GM04503 (cell line): Measurements from ENCODE around the gene CCNY.
"Not testable (repeated sequence)": the region's sequence is repeated elsewhere in the genome, so short reads cannot be mapped to it uniquely, and the experiment has no call there.

Source experiments
- DNase-seq: peaks from one replicate; pipeline ENCODE4 v3.0.0-alpha.2; 2012; ENCODE audit warnings: low read depth

CCNY gene

GRCh38 chr10:35354257-35354656, 17.9 kb downstream of the CCNY start:
- DNase-seq: not testable (repeated sequence)

DNA sequence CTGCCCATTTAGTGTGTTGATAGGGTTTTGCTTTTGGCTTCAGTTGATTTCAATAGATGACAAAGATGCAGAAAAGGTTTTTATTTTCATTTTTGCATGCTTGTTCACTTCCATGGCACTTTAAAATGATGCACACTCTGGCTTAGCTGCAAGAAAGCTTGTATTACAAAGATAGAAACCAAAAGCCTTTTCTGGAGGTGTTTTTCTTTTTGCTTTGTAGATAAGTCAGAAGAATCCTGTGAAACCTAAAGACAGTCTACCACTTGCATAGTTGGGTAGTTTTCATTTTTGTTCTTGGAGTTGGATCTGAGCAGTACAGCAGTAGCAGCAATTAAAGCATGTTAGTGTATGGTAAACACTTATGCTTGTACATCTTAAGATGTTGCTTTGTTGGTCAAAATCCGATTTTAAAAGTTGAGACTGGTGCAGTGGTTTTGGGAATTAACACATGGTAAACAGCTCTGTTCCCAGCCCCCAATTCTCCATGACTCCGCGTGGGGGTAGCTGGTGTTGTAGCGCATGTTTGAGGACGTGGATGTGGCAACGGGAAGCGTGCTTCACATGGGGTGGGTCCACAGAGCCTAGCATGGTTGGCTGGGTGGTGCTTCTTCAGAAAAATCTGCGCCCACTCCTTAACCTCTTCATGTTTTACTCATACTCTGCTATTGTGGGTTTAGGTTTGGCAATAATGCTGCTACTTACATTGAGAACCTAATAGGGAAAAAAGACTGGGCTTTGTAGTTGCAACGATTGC, 19.8 kb downstream of the CCNY start:
- no peak for DNase-seq

- DNase-seq: no peak
These were observed 20.4 kb downstream of the CCNY start for GRCh38 chr10:35356725-35357092.

GRCh38 chr10:35359056-35359455, 22.7 kb downstream of the CCNY start:
- no peak for DNase-seq

- no peak for DNase-seq
These were observed 23.6 kb downstream of the CCNY start for GRCh38 chr10:35359873-35360272.

GRCh38 chr10:35362701-35363350, 26.5 kb downstream of the CCNY start:
- no peak for DNase-seq

DNA sequence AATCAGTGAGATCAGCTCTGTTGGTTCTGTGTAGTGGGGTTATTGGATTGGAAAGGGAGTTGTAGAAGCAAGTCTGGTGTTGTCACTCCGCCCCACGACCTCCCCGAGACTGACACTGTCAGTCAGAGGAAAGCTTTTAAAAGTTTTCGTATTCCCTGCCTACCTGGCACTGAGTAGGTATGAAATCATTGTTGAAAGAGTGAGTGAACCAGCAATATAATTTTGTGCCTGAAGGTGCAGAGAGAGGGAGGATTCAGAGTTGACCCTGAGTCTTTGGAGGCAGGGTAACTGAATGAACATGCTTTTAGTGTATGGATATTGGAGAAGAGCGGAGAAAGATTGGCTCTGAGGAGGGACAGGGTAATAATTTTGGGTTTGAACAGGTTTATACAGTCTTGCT, 27.3 kb downstream of the CCNY start:
- no peak for DNase-seq

GRCh38 chr10:35364808-35365207, 28.5 kb downstream of the CCNY start:
- DNase-seq: no peak

GRCh38 chr10:35365994-35366393, 29.7 kb downstream of the CCNY start:
- DNase-seq: no peak

DNA sequence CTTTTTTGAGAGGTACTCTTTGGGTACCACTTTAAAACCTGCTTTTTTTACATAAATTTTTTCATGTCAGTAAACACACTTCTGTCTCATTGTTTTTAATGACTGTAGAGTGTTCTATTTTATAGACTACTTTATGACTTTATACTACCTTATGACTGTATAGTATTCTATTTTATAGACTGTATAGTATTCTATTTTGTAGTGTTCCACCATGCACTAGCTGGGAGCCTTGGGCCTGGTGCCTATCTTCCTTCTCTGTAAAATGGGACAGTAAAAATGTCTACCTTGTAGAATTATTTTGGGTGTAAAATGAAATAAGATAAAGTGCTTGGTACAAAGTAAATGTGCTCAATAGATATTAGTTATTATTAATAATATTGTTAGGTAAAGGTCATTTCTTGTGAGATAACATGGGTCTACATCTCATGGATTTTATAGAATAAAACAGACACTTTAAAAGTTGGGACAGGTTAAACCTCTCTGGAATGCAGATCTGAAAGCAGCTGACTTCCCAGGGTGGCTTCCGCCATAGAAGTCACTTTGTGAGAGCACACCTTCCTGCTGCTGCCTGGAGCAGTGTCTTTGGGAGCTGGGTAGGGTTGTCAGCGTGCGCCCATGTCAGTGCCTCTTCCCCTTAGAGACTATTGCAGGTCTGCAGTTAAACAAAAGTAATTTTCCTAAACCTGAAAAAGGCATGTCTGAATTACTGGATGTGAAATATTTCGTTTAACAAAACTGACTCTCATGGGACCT, 31.0 kb downstream of the CCNY start:
- DNase-seq: no peak

DNA sequence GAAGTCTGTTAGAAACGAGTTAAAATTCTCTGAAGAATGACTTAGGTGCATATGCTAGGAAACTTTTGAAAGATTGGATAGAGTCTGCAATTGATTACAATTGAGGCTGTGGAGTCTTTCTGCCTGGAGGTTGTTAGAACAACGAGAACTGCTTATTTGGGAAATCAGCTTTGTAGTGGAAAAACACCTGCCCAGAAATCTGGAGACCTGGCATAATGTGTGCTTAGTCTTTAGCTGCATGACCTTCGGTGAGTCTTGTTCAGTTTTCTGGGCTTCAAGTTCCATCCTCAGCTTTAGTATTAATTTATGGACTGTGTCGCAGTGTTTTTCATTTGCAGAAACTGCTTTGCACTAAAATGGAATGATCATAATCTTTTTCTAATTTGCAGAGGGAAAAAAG, 31.7 kb downstream of the CCNY start:
- DNase-seq: no peak

DNA sequence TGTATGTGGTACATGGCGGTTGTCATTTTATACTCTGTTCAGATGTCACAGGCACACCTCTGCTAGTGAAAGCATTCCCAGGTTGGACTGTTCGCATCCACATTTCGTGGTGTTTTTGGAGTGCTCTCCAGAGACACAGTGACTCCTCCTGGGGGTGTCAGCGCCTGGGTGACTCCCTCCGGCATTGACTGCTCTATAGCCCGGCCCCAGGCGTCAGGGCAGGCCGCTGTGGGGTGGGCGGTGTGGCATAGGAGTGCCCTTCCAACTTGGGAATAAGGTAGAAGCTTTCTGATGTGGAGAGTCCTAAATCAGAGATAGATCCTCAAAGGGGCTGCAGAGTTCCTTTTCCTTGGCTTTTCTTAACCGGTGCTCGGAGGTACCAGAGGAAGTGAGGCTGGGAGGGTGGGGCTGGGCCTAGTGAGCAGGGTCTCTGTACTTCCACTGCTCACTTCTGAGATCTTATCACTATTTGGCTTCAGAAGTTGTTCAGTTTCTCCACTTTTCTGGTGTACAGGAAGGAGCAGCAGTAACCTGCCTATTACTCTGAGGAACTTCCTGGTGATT, 32.3 kb downstream of the CCNY start:
- DNase-seq: no peak

DNA sequence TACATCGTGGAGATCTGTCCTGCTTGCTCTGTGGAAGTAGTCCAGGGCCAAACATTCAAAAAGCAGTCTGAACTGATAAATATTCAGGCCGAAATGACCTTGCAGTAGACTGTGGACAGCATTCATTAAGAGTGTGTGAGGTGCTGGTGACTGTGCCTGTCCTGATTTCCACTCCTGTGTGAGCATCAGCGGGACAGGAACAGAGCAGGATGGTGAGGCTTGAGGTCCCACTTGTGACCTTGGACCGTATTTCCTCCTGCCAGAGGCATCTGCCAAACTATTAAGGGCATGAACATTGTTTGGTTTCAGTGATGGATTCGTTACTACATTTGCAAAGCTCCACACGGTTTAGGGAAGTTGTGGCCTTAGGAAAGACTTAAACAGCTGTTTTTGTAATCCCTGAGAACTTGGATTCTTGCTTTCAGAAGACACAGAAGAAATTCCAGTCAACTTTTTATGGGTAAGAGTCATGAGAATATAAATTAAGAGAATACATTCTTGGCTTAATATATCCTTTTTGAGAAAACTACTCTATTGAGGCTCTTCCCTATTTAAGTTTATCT, 32.8 kb downstream of the CCNY start:
- no peak for DNase-seq

- no peak for DNase-seq
These were observed 35.4 kb downstream of the CCNY start for GRCh38 chr10:35371731-35372130.

DNA sequence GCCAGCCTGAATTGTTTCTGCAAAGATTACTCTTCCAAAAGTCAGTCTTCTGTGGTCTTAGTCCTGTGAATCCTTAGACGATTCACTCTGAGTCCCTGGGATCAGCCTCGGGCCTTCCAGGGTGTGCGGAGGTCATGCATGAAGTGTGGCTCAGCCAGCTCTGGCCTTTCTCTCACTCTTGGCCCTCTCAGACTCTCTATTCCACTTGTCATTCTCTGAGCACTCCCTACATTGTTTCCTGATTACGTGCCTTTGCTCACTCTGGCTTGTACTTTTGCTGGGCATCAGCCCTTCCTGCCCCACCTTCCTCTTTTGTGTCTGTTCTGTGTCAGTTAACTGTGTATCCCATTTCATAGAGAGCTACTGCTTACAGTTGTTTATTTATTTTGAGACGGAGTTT, 36.0 kb downstream of the CCNY start:
- DNase-seq: no peak

DNA sequence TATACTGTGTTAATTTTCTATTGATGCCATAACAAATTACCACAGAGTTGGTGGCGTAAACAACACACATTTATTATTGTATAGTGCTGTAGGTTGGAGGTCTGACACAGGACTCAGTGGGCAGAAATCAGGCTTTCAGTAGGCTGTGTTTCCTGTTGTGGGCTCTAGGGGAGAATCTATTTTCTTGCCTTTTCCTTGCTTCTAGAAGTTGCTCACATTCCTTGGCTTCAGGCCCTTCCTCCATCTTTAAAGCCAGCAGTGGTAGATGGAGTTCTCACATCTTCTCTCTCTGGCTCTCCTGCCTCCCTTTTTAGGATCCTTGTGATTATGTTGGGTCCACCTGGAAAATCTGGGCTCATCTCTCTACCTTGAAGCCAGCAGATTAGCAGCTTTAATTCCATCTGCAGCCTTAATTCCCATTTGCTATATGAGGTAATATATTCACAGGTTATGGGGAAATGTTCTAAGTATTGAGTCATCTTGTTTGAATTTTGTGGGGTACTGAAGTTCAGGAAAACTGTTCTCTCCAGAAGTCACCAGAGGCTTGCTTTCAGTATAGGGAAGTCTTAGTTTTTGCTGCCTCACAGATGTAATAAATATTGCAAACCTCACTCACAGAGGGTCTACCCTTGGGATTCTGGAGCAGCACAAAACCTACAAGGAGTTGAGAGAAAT, 38.9 kb downstream of the CCNY start:
- DNase-seq: no peak

- DNase-seq: no peak
These were observed 40.9 kb downstream of the CCNY start for GRCh38 chr10:35377050-35377728.

DNA sequence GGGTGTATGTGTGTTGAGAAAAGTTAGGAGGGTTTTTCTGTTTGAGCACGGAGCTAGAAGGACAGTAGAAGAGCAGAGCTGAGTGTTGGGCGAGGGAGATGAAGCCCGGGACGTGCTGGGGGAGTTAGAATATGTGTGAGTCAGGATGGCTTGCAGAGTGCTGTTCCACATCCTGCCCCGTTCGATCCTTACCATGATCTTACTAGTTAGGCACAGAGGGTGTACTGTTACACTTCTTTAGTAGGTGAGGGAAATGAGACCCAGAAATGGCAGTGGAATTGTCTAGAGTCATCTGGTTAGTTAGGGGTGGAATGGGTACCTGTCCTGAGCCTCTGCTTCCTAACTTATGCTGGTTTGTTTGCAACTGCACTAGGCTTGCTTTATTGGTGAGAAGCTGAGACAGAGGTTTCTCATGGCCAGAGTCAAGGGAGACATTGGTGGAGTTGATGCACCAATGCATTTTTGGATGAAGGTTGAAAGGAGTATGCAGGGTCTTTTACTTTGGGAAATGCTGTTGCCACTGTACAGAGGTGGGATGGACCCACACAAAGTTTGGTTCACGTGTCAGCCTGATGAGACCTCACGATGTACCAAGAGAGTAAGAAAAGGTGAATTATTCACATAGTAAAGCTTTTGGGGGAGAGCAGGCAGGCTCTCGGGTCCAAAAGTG, 42.4 kb downstream of the CCNY start:
- DNase-seq: no peak

DNA sequence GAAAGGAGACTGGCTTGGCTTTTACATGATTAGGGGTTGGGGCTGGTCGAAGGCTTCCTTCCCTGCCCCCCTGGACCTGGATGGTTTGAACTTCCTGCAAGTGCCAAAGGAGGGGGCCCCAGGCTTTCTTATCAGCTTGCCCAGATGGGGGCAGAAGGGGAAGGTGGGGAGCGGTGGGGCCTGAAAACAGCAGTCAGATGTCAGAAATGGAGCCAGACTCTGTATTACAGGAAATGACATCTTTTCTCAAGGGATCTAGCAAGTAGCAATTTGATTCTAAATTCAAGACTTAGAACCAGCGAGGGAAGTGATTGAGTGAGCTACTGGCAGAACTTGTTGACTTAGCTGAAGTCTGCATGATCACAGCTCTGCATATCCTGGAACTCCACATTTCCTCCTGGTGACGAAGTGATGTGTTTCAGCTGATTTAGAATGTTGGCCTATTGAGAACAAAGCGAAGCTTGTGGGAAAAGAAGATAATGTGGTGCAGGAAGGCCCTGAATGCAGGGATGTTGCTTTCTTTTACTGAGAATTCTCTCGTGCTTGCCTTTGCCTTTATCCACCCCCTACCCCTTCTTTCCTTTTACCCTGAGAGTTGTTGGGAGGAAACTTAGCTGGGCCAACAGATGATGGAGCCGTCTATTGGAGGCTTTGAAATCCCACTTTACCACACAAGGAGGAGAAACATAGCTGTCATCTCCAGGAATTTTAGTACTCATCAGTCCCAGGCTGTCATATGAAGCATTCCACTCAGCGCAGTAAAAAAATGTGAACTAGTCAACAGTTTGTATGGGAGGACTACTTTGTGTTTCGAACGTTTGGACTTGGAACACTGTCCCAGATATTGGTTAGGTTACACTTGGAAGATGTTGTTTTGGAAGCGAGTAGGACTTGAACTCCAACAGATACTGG, 43.2 kb downstream of the CCNY start:
- no peak for DNase-seq

GRCh38 chr10:35382096-35382495, 45.8 kb downstream of the CCNY start:
- no peak for DNase-seq
